BJ (cell line): ENCODE results near the gene XRCC5. TPM values are rescaled to one million over a fixed set of nuclear protein-coding genes. Genes with fewer than 3 reads are reported as not detected.
"Not testable (repeated sequence)": the region's sequence is repeated elsewhere in the genome, so short reads cannot be mapped to it uniquely, and the experiment has no call there.

Experiments
- CTCF ChIA-PET: fragments of 350-600 bp; formaldehyde crosslinking; extraction: SDS; loops from one replicate; lab custom pipeline; 2021; ENCODE audit warnings: antibody characterized with exemption, inconsistent platforms; lab: Yijun Ruan, JAX
- POLR2A ChIA-PET: fragments of 300-600 bp; sonication (Branson Sonifier 250); formaldehyde crosslinking; extraction: SDS; loops from one replicate; lab custom pipeline; 2021; ENCODE audit warnings: antibody characterized with exemption; lab: Charles Lee
- DNase-seq: peaks from one replicate; pipeline ENCODE4 v3.0.0-alpha.2; 2011; ENCODE audit warnings: low read depth
- H3K27me3 ChIP-seq: 2 replicates; pipeline ENCODE4 v1.6.0; 2011; ENCODE audit warnings: low read length; ENCODE audit not compliant: control insufficient read depth, insufficient read depth
- H3K36me3 ChIP-seq: 2 replicates; pipeline ENCODE4 v1.5.1; 2011; ENCODE audit warnings: low read length; ENCODE audit not compliant: control insufficient read depth, insufficient read depth
- H3K4me3 ChIP-seq: 2 replicates; pipeline ENCODE4 v1.5.1; 2011; ENCODE audit warnings: low read depth, mild to moderate bottlenecking, control low read depth, low read length
- polyA plus RNA-seq: library from polyadenylated mRNA; depleted of rRNA; stranded (reverse); fragments of >200 nt; gene quantifications from 2 replicates; pipeline ENCODE4 v1.2.3, GENCODE V29; 2011
- TF ChIP-seq, protein P1 (sequence below): IDR thresholded peaks from 2 replicates; pipeline ENCODE4 v1.5.1; 2011; ENCODE audit warnings: low read depth, mild to moderate bottlenecking, control low read depth, inconsistent platforms, low read length, moderate library complexity; ENCODE audit not compliant: insufficient read depth

XRCC5 gene
- polyA plus RNA-seq, 1 experiment = 252 TPM

DNA sequence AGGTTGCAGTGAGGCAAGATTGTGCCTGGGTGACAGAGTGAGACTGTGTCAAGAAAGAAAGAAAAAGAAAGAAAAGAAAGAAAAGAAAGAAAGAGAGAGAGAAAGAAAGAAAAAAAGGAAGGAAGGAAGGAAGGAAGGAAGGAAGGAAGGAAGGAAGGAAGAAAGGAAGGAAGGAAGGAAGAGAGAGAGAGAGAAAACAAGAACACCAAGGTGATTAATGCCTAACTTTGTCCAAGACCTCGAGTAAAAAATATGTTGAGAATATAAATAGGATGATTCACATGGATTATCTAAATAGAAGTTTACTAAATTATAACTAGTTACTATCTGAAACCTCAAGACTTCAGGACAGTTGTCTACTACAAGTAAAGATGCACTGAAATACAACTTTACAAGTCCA, 34.8 kb upstream of the XRCC5 start:
- no peaks in the 10 kb centered on the region for H3K27me3 ChIP-seq
- ChIA-PET CTCF (interaction anchor here (1.1 kb wide), 1 partner anchor 16 kb away, joined by 3 read pairs; no protein-coding TSS in a partner anchor), POLR2A (no interaction called here)
- H3K4me3 ChIP-seq = no peak overlapping the region
- TF ChIP-seq, protein P1, sequence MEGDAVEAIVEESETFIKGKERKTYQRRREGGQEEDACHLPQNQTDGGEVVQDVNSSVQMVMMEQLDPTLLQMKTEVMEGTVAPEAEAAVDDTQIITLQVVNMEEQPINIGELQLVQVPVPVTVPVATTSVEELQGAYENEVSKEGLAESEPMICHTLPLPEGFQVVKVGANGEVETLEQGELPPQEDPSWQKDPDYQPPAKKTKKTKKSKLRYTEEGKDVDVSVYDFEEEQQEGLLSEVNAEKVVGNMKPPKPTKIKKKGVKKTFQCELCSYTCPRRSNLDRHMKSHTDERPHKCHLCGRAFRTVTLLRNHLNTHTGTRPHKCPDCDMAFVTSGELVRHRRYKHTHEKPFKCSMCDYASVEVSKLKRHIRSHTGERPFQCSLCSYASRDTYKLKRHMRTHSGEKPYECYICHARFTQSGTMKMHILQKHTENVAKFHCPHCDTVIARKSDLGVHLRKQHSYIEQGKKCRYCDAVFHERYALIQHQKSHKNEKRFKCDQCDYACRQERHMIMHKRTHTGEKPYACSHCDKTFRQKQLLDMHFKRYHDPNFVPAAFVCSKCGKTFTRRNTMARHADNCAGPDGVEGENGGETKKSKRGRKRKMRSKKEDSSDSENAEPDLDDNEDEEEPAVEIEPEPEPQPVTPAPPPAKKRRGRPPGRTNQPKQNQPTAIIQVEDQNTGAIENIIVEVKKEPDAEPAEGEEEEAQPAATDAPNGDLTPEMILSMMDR = no peak
- no peaks in the 10 kb centered on the region for H3K36me3 ChIP-seq
- DNase-seq = no peak

DNA sequence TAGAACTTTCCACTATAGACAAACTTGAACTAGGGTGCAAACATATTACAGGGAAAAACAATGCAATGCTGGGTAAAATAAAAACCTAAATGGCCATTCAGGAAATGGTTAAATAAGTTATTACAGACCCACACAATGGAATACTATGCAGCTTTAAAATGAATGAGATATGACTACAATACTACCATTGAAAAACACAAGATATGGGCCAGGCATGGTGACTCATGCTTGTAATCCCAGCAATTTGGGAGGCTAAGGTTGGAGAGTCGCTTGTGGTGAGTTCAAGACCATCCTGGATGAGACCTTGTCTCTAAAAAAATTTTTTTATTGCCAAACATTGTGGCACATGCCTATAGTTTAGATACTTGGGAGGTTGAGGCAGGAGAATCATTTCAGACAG, 34.4 kb upstream of the XRCC5 start:
- TF ChIP-seq, protein P1 = no peak
- no peak for DNase-seq
- ChIA-PET POLR2A (no interaction called here), CTCF (interaction anchor here (1.1 kb wide), 1 partner anchor 16 kb away, joined by 3 read pairs; no protein-coding TSS in a partner anchor)
- no peak overlapping the region for H3K4me3 ChIP-seq
- no peaks in the 10 kb centered on the region for H3K27me3 ChIP-seq
- H3K36me3 ChIP-seq = no peaks in the 10 kb centered on the region

DNA sequence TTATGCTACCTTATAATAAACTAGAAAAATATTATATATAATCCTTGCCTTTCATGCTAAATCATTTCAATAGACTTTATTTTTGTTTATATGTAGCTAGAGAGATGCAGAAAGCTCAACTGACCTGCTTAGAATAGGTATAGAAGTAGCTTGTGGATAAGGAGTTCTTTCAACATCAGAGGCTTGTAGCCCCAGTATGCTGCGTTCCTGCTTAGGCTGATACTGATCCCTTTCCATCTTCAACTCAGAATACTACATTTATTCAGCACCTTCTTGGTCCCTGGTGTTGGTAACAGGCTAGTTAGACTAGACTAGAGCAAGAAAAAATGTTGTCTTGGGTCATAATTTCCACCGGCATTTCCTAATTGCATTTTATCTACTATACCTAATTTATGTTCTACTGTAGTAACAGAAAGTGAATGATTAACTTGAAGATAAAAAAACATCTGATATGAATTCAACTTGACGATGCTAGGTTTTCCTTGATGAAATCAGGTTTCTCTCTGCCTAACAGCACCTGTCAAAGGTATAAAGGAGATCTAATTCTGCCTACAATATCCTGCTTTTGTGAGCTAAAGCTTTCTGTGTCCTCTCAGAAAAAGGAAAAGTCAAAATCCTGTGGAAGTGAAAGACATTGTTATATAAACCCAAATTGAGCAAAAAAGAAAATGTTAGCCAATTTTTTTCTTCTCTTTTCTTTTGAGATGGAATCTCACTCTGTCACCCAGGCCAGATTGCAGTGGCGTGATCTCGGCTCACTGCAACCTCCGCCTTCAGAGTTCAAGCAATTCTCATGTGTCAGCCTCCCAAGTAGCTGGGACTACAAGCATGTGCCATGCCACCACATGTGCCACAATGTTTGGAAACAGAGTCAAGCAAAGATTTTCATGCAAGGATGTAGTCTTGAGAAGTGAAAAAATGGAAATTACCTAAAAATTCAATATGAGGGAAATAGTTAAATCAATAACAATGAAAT, 33.4 kb upstream of the XRCC5 start:
- CTCF ChIA-PET = interaction anchor here (0.8 kb wide), 1 partner anchor 146 kb away, joined by 3 read pairs; no protein-coding TSS in a partner anchor
- TF ChIP-seq, protein P1 = no peak
- Histone ChIP-seq H3K4me3 (no peak overlapping the region), H3K27me3 (no peaks in the 10 kb centered on the region), H3K36me3 (no peaks in the 10 kb centered on the region)
- POLR2A ChIA-PET = no interaction called here
- no peak for DNase-seq

DNA sequence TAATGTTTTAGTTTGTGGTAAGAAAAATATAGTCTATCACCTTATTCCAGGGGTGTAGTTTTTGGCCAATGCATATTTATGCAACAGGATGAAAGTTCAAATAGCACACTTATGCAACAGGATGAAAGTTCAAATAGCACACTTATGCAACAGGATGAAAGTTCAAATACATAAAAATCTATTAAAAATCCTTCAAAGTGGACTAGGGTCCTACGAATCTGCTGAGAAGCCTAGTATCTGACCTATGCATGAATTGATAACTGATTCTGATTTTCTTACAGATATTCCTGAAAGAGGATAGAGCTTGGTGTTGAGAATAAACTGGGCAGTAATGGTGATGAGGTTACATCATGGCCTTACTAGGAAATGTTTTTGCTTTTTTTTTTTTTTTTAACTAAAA, 30.4 kb upstream of the XRCC5 start:
- DNase-seq = no peak
- CTCF ChIA-PET = no interaction called here

DNA sequence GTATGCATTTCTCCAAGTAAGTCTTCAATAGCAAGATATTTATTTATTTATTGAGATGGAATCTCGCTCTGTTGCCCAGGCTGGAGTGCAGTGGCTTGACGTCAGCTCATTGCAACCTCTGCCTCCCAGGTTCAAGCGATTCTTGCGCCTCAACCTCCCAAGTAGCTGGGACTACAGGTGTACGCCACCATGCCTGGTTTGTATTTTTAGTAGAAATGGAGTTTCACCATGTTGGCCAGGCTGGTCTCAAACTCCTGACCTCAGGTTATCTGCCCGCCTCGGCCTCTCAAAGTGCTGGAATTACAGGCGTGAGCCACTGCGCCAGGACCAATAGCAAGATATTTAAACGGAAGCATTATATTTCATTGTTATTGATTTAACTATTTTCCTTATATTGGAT, 29.1 kb upstream of the XRCC5 start:
- CTCF ChIA-PET = not testable (repeated sequence)

More for the DNA sequence above, 30.4 kb upstream of the XRCC5 start:
- H3K27me3 ChIP-seq = no peaks in the 10 kb centered on the region
- POLR2A ChIA-PET = no interaction called here
- TF ChIP-seq, protein P1 = no peak
- H3K36me3 ChIP-seq = no peaks in the 10 kb centered on the region
- no peak overlapping the region for H3K4me3 ChIP-seq

More for the DNA sequence above, 29.1 kb upstream of the XRCC5 start:
- H3K36me3 ChIP-seq, POLR2A ChIA-PET, H3K4me3 ChIP-seq, H3K27me3 ChIP-seq, DNase-seq: not testable (repeated sequence)
